ENCODE data around the gene ADAM10. TPM values are rescaled to one million over a fixed set of nuclear protein-coding genes. Genes with fewer than 3 reads are reported as not detected.
A peak's percentile ranks its signal among the peaks of the same experiment; 100 is the strongest.

ADAM10 gene
- total and polyA plus RNA-seq, 2 experiments from 2014 or later, result 110 to 163 TPM

DNA sequence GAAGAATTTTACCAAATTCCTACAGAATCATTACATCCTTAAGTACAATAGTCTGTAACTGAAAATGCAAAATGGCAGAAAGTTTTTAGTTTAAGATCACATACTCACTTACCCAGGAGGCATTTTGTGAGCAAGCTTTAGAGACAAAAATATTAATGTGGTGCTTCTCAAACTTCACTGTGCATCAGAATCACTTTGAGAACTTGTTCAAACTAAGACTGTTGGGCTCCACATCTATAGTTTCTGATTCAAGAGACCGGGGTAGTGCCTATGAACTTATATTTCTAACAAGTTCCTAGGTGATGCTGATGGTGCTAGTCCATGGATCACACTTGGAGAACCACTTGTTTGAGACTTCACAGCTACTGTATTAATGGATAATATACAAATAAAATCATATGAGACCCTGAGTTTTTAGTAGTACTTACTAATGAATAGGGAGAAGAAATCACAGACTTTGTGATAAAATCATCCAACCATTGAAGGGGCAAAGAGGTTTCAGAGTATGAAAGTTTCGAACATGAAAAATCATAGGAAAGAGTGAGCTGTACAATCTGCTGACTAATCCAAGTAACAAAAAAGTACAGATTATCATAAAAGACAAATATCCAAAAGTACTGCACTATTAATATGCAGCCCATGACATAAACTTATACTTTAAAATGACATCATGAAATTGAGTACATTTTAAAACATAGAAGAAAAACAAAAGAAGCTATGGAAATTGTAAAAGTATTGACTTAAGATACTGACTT, 110.3 kb downstream of the ADAM10 start:
- Histone ChIP-seq H3K9me3 (ENCODE audit: low read depth) (no peaks in the 10 kb centered on the region), H3K4me1 (ENCODE audit: low read depth) (no peaks in the 10 kb centered on the region)

DNA sequence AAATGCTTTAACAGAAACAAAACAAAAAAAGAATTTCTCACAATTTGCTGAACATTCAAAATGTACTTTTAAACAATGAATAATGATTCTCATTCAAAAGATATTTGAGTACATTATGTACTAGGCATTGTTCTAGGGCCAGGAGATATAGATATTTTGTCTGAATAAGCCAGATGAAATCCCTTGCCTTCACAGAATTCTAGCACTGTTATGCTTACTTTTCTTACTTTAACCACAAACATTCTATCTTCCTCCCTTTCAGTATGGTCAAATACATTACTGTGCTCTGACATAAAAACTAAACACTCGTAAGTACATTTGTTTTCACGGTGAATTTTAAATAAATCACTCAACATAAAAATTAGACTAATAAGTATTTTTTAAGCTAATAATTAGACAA, 116.7 kb downstream of the ADAM10 start:
- DNase-seq (ENCODE audit: low read depth in 1 of 2, low spot score in 1 of 2), result peak in 1 of 2 donors; percentile 57
- Histone ChIP-seq H3K27ac (no peak overlapping the region), H3K27me3 (no peaks in the 10 kb centered on the region), H3K4me3 (no peak overlapping the region), H3K9me3 (ENCODE audit: low read depth) (no peaks in the 10 kb centered on the region), H3K36me3 (peaks cover 7% of the 10 kb centered on the region), H3K4me1 (ENCODE audit: low read depth) (no peaks in the 10 kb centered on the region)
- no peak for TF ChIP-seq CTCF (IDR thresholded peaks at IDR 0.05; ENCODE audit: low read depth, low read length)

More for the DNA sequence above, 110.3 kb downstream of the ADAM10 start:
- Histone ChIP-seq H3K36me3 (peaks cover 8% of the 10 kb centered on the region), H3K27ac (peak overlapping the region; percentile 41), H3K27me3 (no peaks in the 10 kb centered on the region), H3K4me3 (no peak overlapping the region)
- TF ChIP-seq CTCF (IDR thresholded peaks at IDR 0.05; ENCODE audit: low read depth, low read length), result no peak
- DNase-seq (ENCODE audit: low read depth in 1 of 2, low spot score in 1 of 2), result no peak

DNA sequence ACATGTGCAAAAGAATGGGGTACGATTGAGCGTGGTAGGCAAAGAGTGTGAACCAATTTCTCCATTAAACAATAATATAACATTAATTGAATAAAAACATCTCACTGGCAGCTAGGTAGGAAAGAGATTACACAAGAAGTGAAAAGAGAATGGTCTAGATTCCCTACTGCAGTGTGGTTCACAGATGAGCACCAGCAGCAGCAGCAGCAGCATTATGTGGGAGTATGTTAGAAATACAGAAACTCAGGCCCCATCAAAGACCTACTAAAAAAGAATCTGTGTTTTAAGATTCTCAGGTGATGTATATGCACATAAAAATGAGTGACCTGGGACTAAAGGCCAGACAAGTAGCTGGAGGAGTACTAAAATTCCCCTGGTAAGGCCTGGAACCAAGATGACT, 118.2 kb downstream of the ADAM10 start:
- no peak for TF ChIP-seq CTCF (IDR thresholded peaks at IDR 0.05; ENCODE audit: low read depth, low read length)
- DNase-seq (ENCODE audit: low read depth in 1 of 2, low spot score in 1 of 2), result no peak
- H3K4me3 ChIP-seq, result no peak overlapping the region
- peaks cover 18% of the 10 kb centered on the region for H3K36me3 ChIP-seq
- no peaks in the 10 kb centered on the region for H3K9me3 ChIP-seq (ENCODE audit: low read depth)
- no peaks in the 10 kb centered on the region for H3K27me3 ChIP-seq
- H3K27ac ChIP-seq, result no peak overlapping the region
- no peaks in the 10 kb centered on the region for H3K4me1 ChIP-seq (ENCODE audit: low read depth)

DNA sequence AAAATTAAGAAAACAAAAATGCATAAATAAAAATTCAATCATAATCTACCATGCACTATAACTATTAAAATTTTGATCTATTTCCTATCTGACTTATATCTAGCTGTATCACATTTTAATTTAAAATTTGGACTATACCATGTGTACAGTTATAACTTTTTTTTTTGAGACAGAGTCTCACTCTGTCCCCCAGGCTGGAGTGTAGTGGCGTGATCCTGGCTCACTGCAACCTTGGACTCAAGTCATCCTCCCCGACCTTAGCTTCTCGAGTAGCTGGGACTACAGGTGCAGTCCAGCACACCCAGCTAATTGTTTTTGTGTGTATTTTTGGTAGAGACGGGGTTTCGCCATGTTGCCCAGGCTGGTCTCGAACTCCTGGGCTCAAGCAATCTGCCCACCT, 119.9 kb downstream of the ADAM10 start:
- H3K27ac ChIP-seq, result no peak overlapping the region
- H3K9me3 ChIP-seq (ENCODE audit: low read depth), result no peaks in the 10 kb centered on the region
- TF ChIP-seq CTCF (IDR thresholded peaks at IDR 0.05; ENCODE audit: low read depth, low read length), result no peak
- no peak overlapping the region for H3K4me3 ChIP-seq
- DNase-seq (ENCODE audit: low read depth in 1 of 2, low spot score in 1 of 2), result no peak
- H3K27me3 ChIP-seq, result no peaks in the 10 kb centered on the region
- peaks cover 25% of the 10 kb centered on the region for H3K36me3 ChIP-seq
- no peaks in the 10 kb centered on the region for H3K4me1 ChIP-seq (ENCODE audit: low read depth)

GRCh38 chr15:58628206-58628947, 121.1 kb downstream of the ADAM10 start:
- Histone ChIP-seq H3K4me1 (ENCODE audit: low read depth) (no peaks in the 10 kb centered on the region), H3K27ac (no peak overlapping the region), H3K36me3 (peaks cover 25% of the 10 kb centered on the region), H3K9me3 (ENCODE audit: low read depth) (no peaks in the 10 kb centered on the region), H3K27me3 (no peaks in the 10 kb centered on the region), H3K4me3 (no peak overlapping the region)
- peak in 1 of 2 donors; percentile 10 for DNase-seq (ENCODE audit: low read depth in 1 of 2, low spot score in 1 of 2)
- no peak for TF ChIP-seq CTCF (IDR thresholded peaks at IDR 0.05; ENCODE audit: low read depth, low read length)

Measured in cardiac muscle cell (in vitro differentiated cells and primary cell).